Frontal cortex (tissue), 4 donors: ENCODE measurements around the gene PRG3. TPM values are rescaled to one million over a fixed set of nuclear protein-coding genes. Genes with fewer than 3 reads are reported as not detected.
"Not testable (repeated sequence)": the region's sequence is repeated elsewhere in the genome, so short reads cannot be mapped to it uniquely, and the experiment has no call there.

ENCODE experiments used
- DNase-seq, 2 donors: peaks; one replicate each; pipeline ENCODE4 v3.0.0; 2012; ENCODE audit warnings: low spot score in 2 of 2
- FAIRE-seq: peaks from 2 replicates; lab custom pipeline; 2012; peaks lifted over from hg19 to GRCh38; lab: Jason Lieb, UNC
- total RNA-seq: library from RNA; depleted of rRNA; stranded (reverse); fragments of >200 nt; gene quantifications from one replicate; pipeline ENCODE4 v1.2.3, GENCODE V29; 2014
- donor health status: control.
- donor health status: control.
- donor health status: control.

The PRG3 gene
- total RNA-seq, 1 donor from 2014 or later = not detected

DNA sequence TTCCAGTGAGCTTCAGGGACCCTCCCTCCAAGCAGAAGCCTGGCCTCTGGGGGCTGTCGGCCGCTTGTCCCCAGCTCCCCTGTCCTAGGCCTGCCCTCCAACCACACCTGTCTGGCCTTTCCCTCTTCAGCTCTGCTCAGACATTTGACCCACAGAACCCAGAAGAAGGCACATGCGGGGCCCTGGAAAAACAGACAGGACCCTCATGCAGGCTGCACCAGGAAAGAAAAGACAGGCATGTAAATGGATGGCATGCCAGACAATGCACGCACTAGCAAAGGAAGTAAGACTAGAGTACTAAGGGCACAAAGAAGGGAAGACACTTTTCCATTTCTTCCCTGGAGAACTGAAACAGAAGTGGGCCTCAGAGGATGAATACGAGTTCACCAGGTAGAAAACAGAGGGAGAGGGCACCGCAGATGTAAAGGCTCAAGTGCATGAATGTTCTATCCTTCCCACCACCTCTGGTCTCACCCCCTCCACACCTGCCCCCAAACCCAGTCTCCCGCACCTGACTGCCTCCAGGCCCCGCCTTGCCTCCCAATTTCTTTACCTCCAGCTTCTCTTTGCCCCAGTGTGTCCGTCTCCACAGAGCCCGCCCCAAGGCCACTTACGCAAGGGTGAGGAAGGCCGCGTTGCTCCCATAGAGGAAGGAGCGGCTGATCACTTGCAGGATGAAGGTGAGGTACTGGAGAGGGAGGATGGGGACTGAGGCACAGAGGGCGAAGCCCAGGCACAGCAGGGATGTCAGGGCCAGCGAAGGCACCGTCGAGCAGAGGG, 28.6 kb upstream of the PRG3 start:
- no peak for FAIRE-seq

DNA sequence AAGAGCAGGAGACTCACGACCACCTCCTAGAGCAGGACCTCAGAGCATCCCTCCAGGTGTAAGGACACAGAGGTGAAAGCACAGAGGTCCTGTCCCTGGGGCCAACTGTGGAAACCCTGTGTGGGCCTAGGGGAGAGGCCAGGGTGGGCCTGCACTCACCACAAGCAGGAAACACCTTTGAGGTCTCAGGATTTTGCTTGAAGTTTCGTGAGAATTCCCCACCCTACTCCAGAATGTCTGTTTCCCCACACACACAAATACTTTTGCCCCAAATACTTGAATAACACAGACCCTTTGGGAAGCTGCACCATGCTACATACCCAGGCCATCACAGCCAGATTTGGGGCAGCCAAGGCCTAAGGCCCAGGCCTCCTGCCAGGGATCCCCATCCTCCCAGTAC, 27.8 kb upstream of the PRG3 start:
- FAIRE-seq (no peak), DNase-seq (no peak)

More for the DNA sequence above, 28.6 kb upstream of the PRG3 start:
- no peak for DNase-seq

DNA sequence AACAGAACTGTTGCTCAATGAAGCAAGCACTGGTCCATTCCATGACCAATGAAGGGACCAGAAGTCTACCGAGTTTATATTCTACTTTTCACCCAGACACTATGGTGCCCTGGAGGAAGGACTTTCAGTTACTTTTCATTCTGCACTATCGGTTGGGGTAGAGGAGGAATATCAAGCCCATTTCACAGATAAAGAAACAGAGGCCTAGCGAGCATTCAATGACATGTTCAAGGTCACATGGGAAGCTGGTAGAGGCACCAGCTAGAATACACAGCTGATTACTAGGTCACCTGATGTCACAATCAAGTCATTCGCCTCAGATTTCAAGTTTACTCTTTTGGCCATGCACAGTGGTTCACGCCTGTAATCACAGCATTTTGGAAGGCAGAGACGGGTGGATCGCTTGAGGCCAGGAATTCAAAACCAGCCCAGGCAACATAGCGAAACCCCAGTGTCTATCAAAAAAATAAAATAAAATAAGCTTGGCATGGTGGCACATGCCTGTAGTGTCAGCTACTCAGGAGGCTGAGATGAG, 27.1 kb upstream of the PRG3 start:
- no peak for FAIRE-seq
- DNase-seq = no peak

GRCh38 chr11:57407010-57407920, 26.3 kb upstream of the PRG3 start:
- DNase-seq = no peak
- FAIRE-seq = no peak

GRCh38 chr11:57406337-57406904, 25.5 kb upstream of the PRG3 start:
- DNase-seq (no peak), FAIRE-seq (no peak)

DNA sequence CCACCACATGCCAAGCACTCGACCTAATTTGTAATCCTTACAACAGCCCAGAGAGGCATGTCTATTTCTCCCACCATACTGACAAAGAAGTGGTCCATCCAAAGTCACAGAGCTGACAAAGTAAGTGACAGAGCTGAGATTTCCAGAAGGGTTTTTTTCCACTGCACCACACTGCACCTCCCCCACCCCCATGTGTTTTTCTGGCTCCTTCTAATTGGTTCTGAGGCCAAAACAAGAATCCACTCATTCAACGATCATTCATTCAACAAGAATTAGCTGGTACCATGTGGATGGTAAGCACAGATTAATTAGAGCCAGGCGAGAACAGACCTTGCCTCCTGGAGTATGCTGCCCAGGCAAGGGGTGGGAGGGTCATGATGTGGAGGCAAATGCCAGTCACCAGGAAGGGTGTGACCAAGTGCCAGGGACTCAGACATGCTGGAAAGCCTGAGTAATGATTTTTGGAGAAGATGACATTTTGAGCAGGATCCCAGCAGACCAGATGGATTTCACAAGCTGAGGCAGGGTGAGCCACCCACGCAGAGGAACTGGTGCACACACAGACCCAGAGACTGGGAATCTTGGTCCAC, 24.4 kb upstream of the PRG3 start:
- DNase-seq = no peak
- FAIRE-seq = no peak

GRCh38 chr11:57403802-57404147, 22.8 kb upstream of the PRG3 start:
- DNase-seq = no peak
- FAIRE-seq = no peak

GRCh38 chr11:57403003-57403801, 22.3 kb upstream of the PRG3 start:
- DNase-seq, FAIRE-seq: not testable (repeated sequence)

- FAIRE-seq = no peak
Measured at GRCh38 chr11:57402188-57403002, 21.4 kb upstream of the PRG3 start.

GRCh38 chr11:57399972-57400578, 19.1 kb upstream of the PRG3 start:
- FAIRE-seq (no peak), DNase-seq (no peak)

More at GRCh38 chr11:57402188-57403002, 21.4 kb upstream of the PRG3 start:
- no peak for DNase-seq

DNA sequence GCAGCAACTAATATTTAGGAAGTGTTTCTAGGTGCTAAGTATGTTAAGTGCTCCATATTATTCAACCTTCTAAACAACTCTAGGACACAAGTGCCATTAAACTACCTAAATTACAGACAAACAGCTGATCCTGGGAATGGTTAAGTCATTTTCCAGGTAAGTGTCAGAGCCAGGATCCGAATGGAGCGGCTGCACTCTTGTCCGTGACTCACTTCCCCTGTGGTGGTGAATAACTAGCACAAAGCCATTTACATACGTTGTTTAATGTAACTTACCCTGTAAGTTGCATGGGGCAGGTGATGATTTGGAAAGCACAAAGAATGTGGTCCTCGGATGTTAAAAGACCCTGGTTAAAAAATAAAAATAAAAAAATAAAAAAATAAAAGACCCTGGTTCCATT, 18.3 kb upstream of the PRG3 start:
- no peak for DNase-seq
- FAIRE-seq = no peak

- no peak for FAIRE-seq
Measured at GRCh38 chr11:57397394-57397990, 16.5 kb upstream of the PRG3 start.

DNA sequence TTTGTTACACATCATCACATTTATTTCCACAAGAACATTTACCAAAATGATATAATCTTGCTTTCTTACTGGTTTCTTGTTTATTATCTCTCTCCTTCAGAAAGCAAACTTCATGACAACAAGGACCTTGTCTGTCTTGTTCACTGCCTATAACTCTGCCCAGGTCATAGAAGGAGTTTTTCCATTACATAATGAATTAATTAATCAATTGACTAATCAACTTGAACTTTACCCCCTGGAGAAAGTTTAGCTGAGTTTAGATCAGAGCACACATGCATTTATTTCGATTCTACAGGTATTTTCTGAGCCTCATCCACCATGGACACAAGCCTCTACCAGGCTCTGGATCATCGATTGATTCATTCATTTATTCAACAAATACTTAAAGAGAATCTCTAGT, 15.8 kb upstream of the PRG3 start:
- FAIRE-seq (no peak), DNase-seq (no peak)

More at GRCh38 chr11:57397394-57397990, 16.5 kb upstream of the PRG3 start:
- DNase-seq = no peak

GRCh38 chr11:57395905-57396623, 15.1 kb upstream of the PRG3 start:
- no peak for FAIRE-seq
- no peak for DNase-seq

- DNase-seq (no peak), FAIRE-seq (no peak)
Measured at GRCh38 chr11:57394203-57394965, 13.4 kb upstream of the PRG3 start.

DNA sequence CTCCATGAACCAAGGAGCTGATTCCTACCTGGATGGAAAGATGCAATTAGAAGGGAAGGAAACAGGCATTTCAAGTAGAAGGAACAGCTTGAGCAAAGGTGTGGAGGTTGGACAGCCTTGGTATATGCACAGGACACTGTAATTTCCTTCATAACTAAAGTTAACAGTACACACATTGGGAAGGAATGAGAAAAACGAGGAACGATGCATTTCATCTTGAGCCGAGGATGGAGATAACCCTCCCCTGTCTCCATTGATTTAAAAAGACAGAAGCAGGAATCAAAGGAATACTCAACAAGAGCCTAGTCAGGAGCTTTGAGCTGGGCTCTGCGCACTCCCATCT, 11.8 kb upstream of the PRG3 start:
- no peak for FAIRE-seq
- no peak for DNase-seq
